Fibroblast of pulmonary artery (primary cell): ENCODE results near the gene YBX2.

Experiments
- DNase-seq: peaks from one replicate; pipeline ENCODE4 v3.0.0-alpha.2; 2010; ENCODE audit warnings: low read depth
- H3K4me3 ChIP-seq: replicated peaks from 2 replicates; pipeline ENCODE4 v1.5.1; 2011; ENCODE audit warnings: low read depth, mild to moderate bottlenecking, control low read depth, low read length, moderate library complexity
- CTCF ChIP-seq: IDR thresholded peaks from 2 replicates; pipeline ENCODE4 v1.5.1; 2011; ENCODE audit warnings: mild to moderate bottlenecking, control low read depth, low read length, inconsistent platforms; ENCODE audit errors: missing control alignments

YBX2 gene

GRCh38 chr17:7313890-7314718 lies 19.7 kb upstream of the YBX2 start:
- DNase-seq, result no peak
- H3K4me3 ChIP-seq, result peak overlapping the region; percentile 82

GRCh38 chr17:7313088-7313889 lies 18.9 kb upstream of the YBX2 start:
- no peak overlapping the region for H3K4me3 ChIP-seq
- no peak for DNase-seq
- TF ChIP-seq CTCF, result no peak

More at GRCh38 chr17:7313890-7314718, 19.7 kb upstream of the YBX2 start:
- TF ChIP-seq CTCF, result no peak

- no peak overlapping the region for H3K4me3 ChIP-seq
- no peak for DNase-seq
- no peak for TF ChIP-seq CTCF
These were observed 18.1 kb upstream of the YBX2 start for GRCh38 chr17:7312432-7313087.

- no peak overlapping the region for H3K4me3 ChIP-seq
- TF ChIP-seq CTCF, result no peak
These were observed 16.8 kb upstream of the YBX2 start for GRCh38 chr17:7311110-7311705.

GRCh38 chr17:7309628-7310027 lies 15.2 kb upstream of the YBX2 start:
- DNase-seq, result no peak
- H3K4me3 ChIP-seq, result peak overlapping the region; percentile 97
- no peak for TF ChIP-seq CTCF

More at GRCh38 chr17:7311110-7311705, 16.8 kb upstream of the YBX2 start:
- no peak for DNase-seq

- H3K4me3 ChIP-seq, result peak overlapping the region; percentile 97
- no peak for TF ChIP-seq CTCF
- DNase-seq, result peak; percentile 79
These were observed 14.4 kb upstream of the YBX2 start for GRCh38 chr17:7308625-7309433.
